GM12878 (cell line): Measurements from ENCODE around the gene ZNF283. TPM values are rescaled to one million over a fixed set of nuclear protein-coding genes. Genes with fewer than 3 reads are reported as not detected.
"Not testable (repeated sequence)": the region's sequence is repeated elsewhere in the genome, so short reads cannot be mapped to it uniquely, and the experiment has no call there.

Experiments
- ATAC-seq: fragments of 200-7000 bp; cut with Tn5 transposase; 3 replicates; pipeline ENCODE4 v1.9.1; 2020; ENCODE audit warnings: mild to moderate bottlenecking, moderate library complexity
- BruUV-seq: library from RNA; stranded (reverse); fragments of 400-500 nt; replicated peaks from 2 replicates; lab custom pipeline; 2021; lab: Mats Ljungman, UMichigan
- CTCF ChIA-PET: fragments of 300-600 bp; sonication (Branson Sonifier 250); formaldehyde crosslinking; extraction: SDS; loops from one replicate; lab custom pipeline; 2021; ENCODE audit warnings: inconsistent platforms; lab: Yijun Ruan, JAX
- POLR2A ChIA-PET: fragments of 350-600 bp; formaldehyde crosslinking; extraction: SDS; loops from one replicate; lab custom pipeline; 2021; ENCODE audit warnings: inconsistent platforms; lab: Charles Lee
- RAD21 ChIA-PET: fragments of 300-600 bp; sonication (Branson Sonifier 250); formaldehyde crosslinking; loops from one replicate; lab custom pipeline; 2023; ENCODE audit warnings: antibody characterized with exemption; ENCODE audit not compliant: unreplicated experiment; lab: Charles Lee
- SMC1A ChIA-PET: fragments of 300-600 bp; sonication (Branson Sonifier 250); formaldehyde crosslinking; loops from one replicate; lab custom pipeline; 2023; ENCODE audit not compliant: unreplicated experiment, uncharacterized antibody; lab: Charles Lee
- DNase-seq: peaks from one replicate; pipeline ENCODE4 v3.0.0-alpha.2; 2011; ENCODE audit warnings: low read depth, low spot score
- FAIRE-seq: peaks from 3 replicates; lab custom pipeline; 2011; peaks lifted over from hg19 to GRCh38; lab: Jason Lieb, UNC
- H2AFZ ChIP-seq: 2 replicates; pipeline ENCODE4 v1.6.0; 2011; ENCODE audit warnings: low read depth, low read length, control low read depth; ENCODE audit not compliant: control insufficient read depth
- H3K27ac ChIP-seq: 2 replicates; pipeline ENCODE4 v1.5.1; 2011; ENCODE audit warnings: control low read depth; ENCODE audit not compliant: control insufficient read depth, insufficient read depth
- H3K27me3 ChIP-seq, 2 experiments: replicated peaks in 1 of 2; 2 replicates each; pipeline versions ENCODE4 v1.6.0 to v1.6.1; 2011; ENCODE audit warnings: low read length in 1 of 2; ENCODE audit not compliant: control insufficient read depth in 2 of 2, insufficient read depth in 2 of 2
- H3K36me3 ChIP-seq, 2 experiments: 2 replicates each; pipeline ENCODE4 v1.5.1; 2011; ENCODE audit warnings: low read length in 1 of 2; ENCODE audit not compliant: control insufficient read depth in 2 of 2, insufficient read depth in 2 of 2
- H3K4me1 ChIP-seq: 2 replicates; pipeline ENCODE4 v1.6.1; 2011; ENCODE audit warnings: mild to moderate bottlenecking, low read length, moderate library complexity, mixed read lengths; ENCODE audit not compliant: control insufficient read depth, insufficient read depth
- H3K4me2 ChIP-seq: 2 replicates; pipeline ENCODE4 v1.6.0; 2011; ENCODE audit warnings: control low read depth; ENCODE audit not compliant: control insufficient read depth, insufficient read depth
- H3K4me3 ChIP-seq: fragments of 200-600 bp; sonication (generic); 2 replicates; pipeline ENCODE4 v1.5.1; 2016
- H3K79me2 ChIP-seq: 2 replicates; pipeline ENCODE4 v1.6.0; 2011; ENCODE audit warnings: low read length; ENCODE audit not compliant: control insufficient read depth, insufficient read depth
- H3K9ac ChIP-seq: 2 replicates; pipeline ENCODE4 v1.8.0; 2011; ENCODE audit warnings: low read length, control low read depth, mixed read lengths; ENCODE audit not compliant: control insufficient read depth, insufficient read depth
- H3K9me3 ChIP-seq: replicated peaks from 3 replicates; pipeline ENCODE4 v1.5.1; 2011; ENCODE audit warnings: mild to moderate bottlenecking, low read length; ENCODE audit not compliant: control insufficient read depth, insufficient read depth
- H4K20me1 ChIP-seq: 2 replicates; pipeline ENCODE4 v1.6.0; 2011; ENCODE audit not compliant: control insufficient read depth, insufficient read depth
- BCL11A ChIP-seq: IDR thresholded peaks from 2 replicates; pipeline ENCODE4 v1.6.1; 2011; ENCODE audit warnings: low read depth, low read length
- EP300 ChIP-seq, 2 experiments: fragments of 150-350 bp in 1 of 2; IDR thresholded peaks; 2 replicates each; pipeline ENCODE4 v1.6.1; 2011 to 2012; ENCODE audit warnings: low read depth in 2 of 2, low read length in 2 of 2, borderline replicate concordance in 1 of 2, improper control_type of control experiment in 1 of 2, inconsistent platforms in 1 of 2; ENCODE audit not compliant: control insufficient read depth in 1 of 2
- HDGF ChIP-seq: fragments of 450-650 bp; IDR thresholded peaks from 2 replicates; pipeline ENCODE4 v1.6.1; 2016; ENCODE audit warnings: antibody characterized with exemption
- KLF5 ChIP-seq: fragments of 450-650 bp; IDR thresholded peaks from 2 replicates; pipeline ENCODE4 v1.6.1; 2014; ENCODE audit warnings: mild to moderate bottlenecking; ENCODE audit not compliant: partially characterized antibody
- MTA2 ChIP-seq: fragments of 450-650 bp; IDR thresholded peaks from 2 replicates; pipeline ENCODE4 v1.6.1; 2016; ENCODE audit warnings: low read depth, mild to moderate bottlenecking, moderate library complexity
- NR2F1 ChIP-seq: fragments of 450-650 bp; conservative IDR thresholded peaks from 2 replicates; pipeline ENCODE4 v1.6.1; 2017; ENCODE audit warnings: mild to moderate bottlenecking
- PML ChIP-seq: IDR thresholded peaks from 2 replicates; pipeline ENCODE4 v1.6.1; 2012; ENCODE audit warnings: low read length, inconsistent platforms
- ZNF592 ChIP-seq: fragments of 450-650 bp; IDR thresholded peaks from 2 replicates; pipeline ENCODE4 v1.6.1; 2017; ENCODE audit warnings: mild to moderate bottlenecking, moderate library complexity
- WGBS: methylation state at CpG from one replicate; pipeline ENCODE4 v1.1.6; 2016; ENCODE audit warnings: low lambda C conversion rate; ENCODE audit not compliant: insufficient replicate concordance, insufficient coverage; ENCODE audit errors: missing lambda C conversion rate; 5-methylcytosine and 5-hydroxymethylcytosine counted together
- in situ Hi-C: fragments of 300-500 bp; cut with MboI; formaldehyde crosslinking; loops from 9 replicates; pipeline ENCODE4 v1.14.3; 2018; ENCODE audit warnings: mixed read lengths
- intact Hi-C: fragments of 100-400 bp; cut with micrococcal nuclease; formaldehyde crosslinking; loops from one replicate; pipeline ENCODE4 v1.14.2; 2022; ENCODE audit not compliant: unreplicated experiment
- polyA plus RNA-seq, 11 experiments: library from polyadenylated mRNA; depleted of rRNA in 4 of 11; unstranded in 6 of 11; stranded (reverse) in 5 of 11; fragments of >200 nt; fragmentation: Nextera tagmentation in 4 of 11; fragmentation: Illumina TruSeq in 1 of 11; extraction: Ambion mirVana in 4 of 11; extraction: Trizol in 1 of 11; gene quantifications; 1 replicate in 1 of 11; 2 replicates in 10 of 11; pipeline versions ENCODE4 v1.2.1 to v1.2.3, GENCODE V29; 2011 to 2016; ENCODE audit warnings: inconsistent platforms in 2 of 11, missing spikeins in 2 of 11, low read depth in 1 of 11
- total RNA-seq, 4 experiments: library from RNA; depleted of rRNA in 3 of 4; stranded (reverse); fragments of >200 nt in 3 of 4; fragmentation: Illumina TruSeq in 1 of 4; extraction: Trizol in 1 of 4; gene quantifications; 2 replicates each; pipeline versions ENCODE4 v1.2.1 to v1.2.3, GENCODE V29; 2013 to 2021

ZNF283 gene
- total and polyA plus RNA-seq, 10 of the 15 experiments (the other 5 are each of a cell fraction or from before 2014, with no cell fraction given): 2.2 to 7.8 (median 3.7) TPM

DNA sequence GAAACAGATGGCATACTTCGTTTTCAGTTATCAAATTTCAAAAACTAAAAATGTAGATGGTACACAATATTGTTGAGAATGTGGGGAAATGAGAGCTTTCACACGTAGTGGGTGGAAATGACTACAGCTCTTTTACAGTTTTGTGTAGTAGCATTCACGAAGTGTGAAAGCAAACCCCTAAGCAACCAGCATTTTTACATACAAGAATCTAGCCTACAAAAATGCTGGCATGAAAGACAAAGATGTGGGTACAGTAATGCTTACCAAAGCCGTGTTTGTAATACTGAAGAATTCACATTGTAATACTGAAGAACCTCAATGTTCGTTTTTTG lies 6.3 kb upstream of the ZNF283 start:
- Histone ChIP-seq H3K9me3 (peaks cover 3% of the 10 kb centered on the region; the same call in 2 of the 3 replicates), H3K4me3 (no peak overlapping the region), H3K27ac (no peak overlapping the region), H3K4me2 (no peak overlapping the region; the same call in 1 of the 2 replicates), H4K20me1 (no peaks in the 10 kb centered on the region), H3K36me3 (no peaks in the 10 kb centered on the region), H3K27me3 (no peaks in the 10 kb centered on the region; a peak in 1 of 4 replicates), H3K4me1 (no peaks in the 10 kb centered on the region), H2AFZ (no peak overlapping the region), H3K79me2 (no peaks in the 10 kb centered on the region), H3K9ac (no peak overlapping the region)
- CTCF ChIA-PET: interaction anchor here (1.0 kb wide), 1 partner anchor 11 kb away, joined by 4 read pairs; no protein-coding TSS in a partner anchor
- BruUV-seq: no TSS peak
- TF ChIP-seq ZNF592 (no peak), BCL11A (no peak), HDGF (no peak), PML (no peak), MTA2 (no peak), KLF5 (no peak), EP300 (IDR thresholded peaks at IDR 0.05; ENCODE audit: borderline replicate concordance in 1 of 2, control insufficient read depth in 1 of 2, low read depth in 2 of 2, low read length in 2 of 2) (no peak), NR2F1 (no peak)
- WGBS: 18% methylated on average over 5 of the region's 5 CpGs
- SMC1A ChIA-PET: interaction anchor here (1.0 to 1.3 kb wide), 3 partner anchors 11 to 152 kb away, joined by 3 to 4 read pairs (median 3); no protein-coding TSS in a partner anchor
- no peak for DNase-seq
- RAD21 ChIA-PET: no interaction called here
- in situ Hi-C loops: no loop called here
- no peak for ATAC-seq
- POLR2A ChIA-PET: no interaction called here
- intact Hi-C loops: no loop called here
- FAIRE-seq: no peak

DNA sequence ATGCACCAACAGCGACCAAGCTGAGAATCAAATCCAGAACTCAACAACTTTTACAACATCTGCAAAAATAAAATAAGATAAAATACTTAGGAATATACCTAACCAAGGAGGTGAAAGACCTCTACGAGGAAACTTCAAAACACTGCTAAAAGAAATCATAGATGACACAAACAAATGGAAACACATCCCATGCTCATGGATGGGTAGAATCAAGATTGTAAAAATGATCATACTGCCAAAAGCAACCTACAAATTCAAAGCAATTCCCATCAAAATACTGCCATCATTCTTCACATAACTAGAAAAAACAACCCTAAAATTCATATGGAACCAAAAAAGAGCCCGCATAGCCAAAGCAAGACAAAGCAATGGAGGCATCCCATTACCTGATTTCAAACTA lies 3.3 kb upstream of the ZNF283 start:
- H3K4me3 ChIP-seq, H3K9ac ChIP-seq, in situ Hi-C loops, ATAC-seq, H3K4me2 ChIP-seq, BruUV-seq, H3K9me3 ChIP-seq, SMC1A ChIA-PET, H3K4me1 ChIP-seq, DNase-seq, H3K27ac ChIP-seq, H3K36me3 ChIP-seq, H2AFZ ChIP-seq, intact Hi-C loops, FAIRE-seq, H3K79me2 ChIP-seq, H4K20me1 ChIP-seq, H3K27me3 ChIP-seq, POLR2A ChIA-PET: not testable (repeated sequence)
- ChIA-PET RAD21 (interaction anchor here (0.8 kb wide), 1 partner anchor 78 kb away, joined by 3 read pairs; no protein-coding TSS in a partner anchor), CTCF (interaction anchor here (1.4 kb wide), 1 partner anchor 15 kb away, joined by 3 read pairs; no protein-coding TSS in a partner anchor)
- 52% methylated on average over 3 of the region's 3 CpGs for WGBS
